Pancreas (tissue), 10 donors: ENCODE results near the gene ACYP1. TPM values are rescaled to one million over a fixed set of nuclear protein-coding genes. Genes with fewer than 3 reads are reported as not detected.

ENCODE experiments used
- ATAC-seq, 4 donors: fragments of 200-7000 bp; cut with Tn5 transposase; one replicate each; pipeline versions ENCODE4 v1.8.0 to v1.9.1; 2020; ENCODE audit warnings: mild to moderate bottlenecking in 4 of 4, moderate library complexity in 4 of 4
- DNase-seq, 6 donors: peaks; one replicate each; pipeline ENCODE4 v3.0.0-alpha.2; 2020
- FAIRE-seq: peaks from 2 replicates; lab custom pipeline; 2012; peaks lifted over from hg19 to GRCh38; lab: Jason Lieb, UNC
- H3K27ac ChIP-seq, 4 donors: fragments of 200-600 bp; sonication (generic); 1 replicate in 3 of 4; 2 replicates in 1 of 4; pipeline versions ENCODE4 v1.5.0 to v1.8.0; 2020
- H3K27me3 ChIP-seq, 4 donors: fragments of 200-600 bp; one replicate each; pipeline ENCODE4 v1.8.0; 2021
- H3K36me3 ChIP-seq, 3 donors: fragments of 200-600 bp; sonication (generic) in 1 of 3; one replicate each; pipeline versions ENCODE4 v1.5.0 to v1.8.0; 2020 to 2021
- H3K4me1 ChIP-seq, 3 donors: fragments of 200-600 bp; one replicate each; pipeline ENCODE4 v1.8.0; 2021
- H3K4me3 ChIP-seq, 4 donors: fragments of 200-600 bp; sonication (generic) in 2 of 4; one replicate each; pipeline versions ENCODE4 v1.5.0 to v1.8.0; 2020 to 2021
- H3K9me3 ChIP-seq, 4 donors: fragments of 200-600 bp; one replicate each; pipeline ENCODE4 v1.8.0; 2021
- CTCF ChIP-seq, 4 donors: fragments of 200-600 bp; sonication (generic) in 3 of 4; IDR thresholded peaks; one replicate each; pipeline versions ENCODE4 v1.5.0 to v1.8.0; 2021; ENCODE audit warnings: antibody characterized with exemption in 4 of 4
- WGBS, 2 donors: extraction: QIAGEN DNeasy Blood & Tissue Kit; methylation state at CpG; one replicate each; pipeline ENCODE4 v1.1.7; 2013; 5-methylcytosine and 5-hydroxymethylcytosine counted together
- intact Hi-C, 3 donors: fragments of 100-400 bp; cut with DNase I; formaldehyde crosslinking; loops; one replicate each; pipeline versions ENCODE4 v1.11.1 to v1.14.2; 2022
- polyA plus RNA-seq, 2 donors: library from polyadenylated mRNA; stranded (reverse); fragments of 200-250 nt; gene quantifications; one replicate each; pipeline ENCODE4 v1.2.3, GENCODE V29; 2013
- total RNA-seq, 6 donors: library from RNA; stranded (reverse); fragmentation: NEBNext Ultra II Directional in 4 of 6; extraction: Animal tissue kit (Norgen Biotek cat#: 25700) in 4 of 6; gene quantifications; one replicate each; pipeline versions ENCODE4 v1.2.1 to v1.2.4, GENCODE V29; 2021 to 2023
- donor health status: healthy with polysubstance abuse.
- donor health status: DM: no; HTN: no; CAD: no; lungs with moderate emphysema.
- donor health status: DM: no; HTN: no; CAD: no.
- donor health status: control.
- donor health status: control.
- donor health status: Bipolar disorder and iron deficiency.
- donor health status: DM: yes; HTN: yes; CAD: no.
- donor health status: DM: no; HTN: no; CAD: no.
- donor health status: DM: no; HTN: no; CAD: no.
- donor health status: DM: yes; HTN: yes; CAD: no.

The ACYP1 gene
- total and polyA plus RNA-seq, 8 donors = 2.9 to 17.4 (median 5.6) TPM

DNA sequence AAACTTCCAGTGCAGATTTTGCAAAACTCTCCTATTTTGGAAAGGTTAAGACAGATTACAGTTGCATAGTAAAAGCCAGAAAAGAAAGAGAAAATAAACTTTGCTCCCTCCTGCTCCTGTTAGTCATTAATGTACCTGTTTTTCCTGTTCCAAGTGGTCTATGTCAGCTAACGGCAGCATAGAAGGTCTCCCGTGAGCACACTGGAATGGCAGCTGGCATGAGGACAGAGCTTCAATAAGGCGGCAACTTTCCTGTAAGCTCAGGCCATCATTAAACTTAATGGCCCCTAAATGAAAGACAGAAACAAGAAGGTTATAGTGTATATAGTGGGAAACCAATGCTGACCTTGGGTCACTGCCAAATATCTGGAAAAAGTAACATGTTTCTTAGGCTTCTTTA is 45.1 kb downstream of the ACYP1 start:
- no peaks in the 10 kb centered on the region for H3K9me3 ChIP-seq
- no peaks in the 10 kb centered on the region for H3K27me3 ChIP-seq
- WGBS, 2 donors = 10 to 14% methylated on average over 3 of the region's 3 CpGs
- no peak for TF ChIP-seq CTCF (IDR thresholded peaks at IDR 0.05)
- H3K36me3 ChIP-seq = peaks cover 0 to 43% (median 9%) of the 10 kb centered on the region in 3 donors
- H3K4me3 ChIP-seq = no peak overlapping the region
- H3K27ac ChIP-seq = peak overlapping the region in 3 of 4 donors; percentile 9 to 70 (median 67)
- peaks cover 8 to 16% (median 8%) of the 10 kb centered on the region in 3 donors for H3K4me1 ChIP-seq
- intact Hi-C loops = no loop called here
- FAIRE-seq (peak; percentile 45), ATAC-seq (peak; percentile 89 to 98 (median 96)), DNase-seq (peak in 4 of 6 donors; percentile 42 to 56 (median 46))

DNA sequence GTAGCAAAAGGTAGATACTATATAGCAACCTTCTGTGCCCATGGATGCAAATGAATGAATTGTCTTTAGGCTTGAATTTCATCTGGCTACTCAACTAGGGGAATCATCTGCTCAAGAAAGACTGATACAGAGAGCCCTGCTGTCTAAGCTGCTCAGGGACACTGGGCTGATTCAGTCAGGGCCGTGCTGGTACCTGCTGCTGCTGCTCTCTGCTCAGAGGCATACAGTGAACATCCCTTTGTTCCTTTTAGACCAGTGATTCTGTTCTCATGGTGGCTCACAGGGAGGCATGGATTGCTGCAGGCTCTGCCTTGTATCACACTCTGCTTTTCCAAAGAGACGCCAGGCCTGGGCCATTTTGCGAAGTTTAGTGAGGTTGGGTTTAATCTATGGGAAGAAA is 47.0 kb downstream of the ACYP1 start:
- intact Hi-C loops = no loop called here
- peaks cover 0 to 32% (median 9%) of the 10 kb centered on the region in 3 donors for H3K36me3 ChIP-seq
- WGBS, 2 donors = 89 to 94% methylated on average over 3 of the region's 3 CpGs
- no peak overlapping the region for H3K27ac ChIP-seq
- ATAC-seq = no peak
- H3K9me3 ChIP-seq = no peaks in the 10 kb centered on the region
- TF ChIP-seq CTCF (IDR thresholded peaks at IDR 0.05) = no peak
- no peak for FAIRE-seq
- no peaks in the 10 kb centered on the region for H3K27me3 ChIP-seq
- H3K4me1 ChIP-seq = peaks cover 8 to 16% (median 8%) of the 10 kb centered on the region in 3 donors
- no peak overlapping the region for H3K4me3 ChIP-seq
- no peak for DNase-seq

GRCh38 chr14:75015496-75015895 is 48.3 kb downstream of the ACYP1 start:
- ATAC-seq (no peak), FAIRE-seq (no peak), DNase-seq (no peak)
- H3K9me3 ChIP-seq = no peaks in the 10 kb centered on the region
- no peaks in the 10 kb centered on the region for H3K27me3 ChIP-seq
- no peak for TF ChIP-seq CTCF (IDR thresholded peaks at IDR 0.05)
- H3K27ac ChIP-seq = no peak overlapping the region
- peaks cover 8 to 16% (median 8%) of the 10 kb centered on the region in 3 donors for H3K4me1 ChIP-seq
- H3K4me3 ChIP-seq = no peak overlapping the region
- H3K36me3 ChIP-seq = peaks cover 0 to 31% (median 7%) of the 10 kb centered on the region in 3 donors
- intact Hi-C loops = no loop called here
- 83 to 87% methylated on average over 5 of the region's 5 CpGs for WGBS, 2 donors

DNA sequence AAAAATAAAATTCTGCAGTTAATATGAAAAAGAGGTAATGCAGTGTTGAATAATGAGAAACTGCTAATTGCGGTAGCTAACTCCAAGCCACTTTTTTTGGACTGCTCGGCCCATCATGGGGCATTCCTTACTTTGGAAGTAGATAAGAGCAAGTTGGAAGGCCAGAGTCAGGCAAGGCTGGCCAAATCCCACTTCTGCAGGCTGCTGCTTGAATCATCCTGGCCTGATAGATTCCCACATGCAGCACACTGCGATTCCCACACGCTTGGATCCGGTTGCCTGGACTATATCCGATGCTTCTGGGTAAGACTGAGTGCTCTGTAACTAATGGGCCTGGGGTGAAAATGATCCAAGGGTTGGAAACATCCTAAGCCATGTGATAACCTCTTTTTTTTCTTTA is 50.5 kb downstream of the ACYP1 start:
- FAIRE-seq (no peak), DNase-seq (no peak), ATAC-seq (peak in 2 of 4 donors; percentile 36 to 59)
- 82 to 83% methylated on average over 6 of the region's 6 CpGs for WGBS, 2 donors
- intact Hi-C loops = no loop called here
- Histone ChIP-seq H3K27ac (no peak overlapping the region), H3K27me3 (no peaks in the 10 kb centered on the region), H3K4me1 (peaks cover 1 to 6% (median 4%) of the 10 kb centered on the region in 3 donors), H3K9me3 (no peaks in the 10 kb centered on the region), H3K4me3 (no peak overlapping the region), H3K36me3 (peaks cover 0 to 40% (median 11%) of the 10 kb centered on the region in 3 donors)
- TF ChIP-seq CTCF (IDR thresholded peaks at IDR 0.05) = no peak

GRCh38 chr14:75011356-75011994 is 52.3 kb downstream of the ACYP1 start:
- Histone ChIP-seq H3K27ac (no peak overlapping the region), H3K9me3 (no peaks in the 10 kb centered on the region), H3K4me3 (no peak overlapping the region), H3K36me3 (peaks cover 0 to 35% (median 16%) of the 10 kb centered on the region in 3 donors), H3K27me3 (no peaks in the 10 kb centered on the region), H3K4me1 (no peaks in the 10 kb centered on the region)
- intact Hi-C loops = no loop called here
- DNase-seq (no peak), FAIRE-seq (no peak), ATAC-seq (peak in 3 of 4 donors; percentile 14 to 54 (median 52))
- no peak for TF ChIP-seq CTCF (IDR thresholded peaks at IDR 0.05)
- 79 to 86% methylated on average over 4 of the region's 4 CpGs for WGBS, 2 donors
